ENCODE measurements around the gene ROBO3. TPM values are rescaled to one million over a fixed set of nuclear protein-coding genes. Genes with fewer than 3 reads are reported as not detected.

Gene ROBO3
- total and polyA plus RNA-seq, 2 of the 8 experiments (the other 6 are each of a cell fraction or from before 2014, with no cell fraction given) = 12.1 to 24.6 TPM

- Histone ChIP-seq H4K20me1 (replicated peaks in 1 of 2; ENCODE audit: control insufficient read depth in 1 of 2, insufficient read depth in 2 of 2, low read length in 2 of 2) (no peaks in the 10 kb centered on the region), H2BK5ac (ENCODE audit: low read depth, low read length) (no peak overlapping the region), H4K5ac (ENCODE audit: insufficient read length, low read depth, low read length) (no peak overlapping the region), H3K14ac (ENCODE audit: insufficient read length) (no peak overlapping the region), H2BK20ac (ENCODE audit: low read length) (no peak overlapping the region), H2AK5ac (ENCODE audit: low read depth, low read length) (no peak overlapping the region), H2BK15ac (ENCODE audit: low read length) (no peak overlapping the region), H3K27ac (ENCODE audit: low read depth, low read length) (no peak overlapping the region), H3K4me3 (ENCODE audit: extremely low read depth in 1 of 4, insufficient read depth in 2 of 4, low read depth in 3 of 4, low read length in 4 of 4) (no peak overlapping the region), H2AFZ (ENCODE audit: low read length) (no peak overlapping the region), H3K23ac (ENCODE audit: insufficient read length) (no peak overlapping the region), H2BK120ac (replicated peaks; ENCODE audit: low read depth, low read length) (no peak overlapping the region), H3K79me2 (ENCODE audit: control insufficient read depth in 1 of 2, insufficient read depth in 2 of 2, low read length in 2 of 2) (no peaks in the 10 kb centered on the region), H3K9ac (replicated peaks in 1 of 4; ENCODE audit: extremely low read depth in 1 of 4, low read depth in 3 of 4, low read length in 3 of 4) (no peak overlapping the region), H3K18ac (ENCODE audit: extremely low read depth, low read length) (no peak overlapping the region), H3K9me3 (ENCODE audit: insufficient read depth in 2 of 2, low read depth in 1 of 2, low read length in 1 of 2) (no peaks in the 10 kb centered on the region), H3K4ac (replicated peaks; ENCODE audit: insufficient read length, low read depth, low read length) (no peak overlapping the region), H2BK12ac (ENCODE audit: low read depth, low read length) (no peak overlapping the region), H3K23me2 (ENCODE audit: low read depth, low read length) (no peaks in the 10 kb centered on the region; the same call in 1 of the 2 replicates), H4K8ac (ENCODE audit: extremely low read depth, insufficient read depth, low read length) (no peak overlapping the region), H3K27me3 (replicated peaks in 1 of 4; ENCODE audit: control insufficient read depth in 3 of 4, extremely low read depth in 1 of 4, insufficient read depth in 3 of 4, low read length in 3 of 4) (peaks cover 0 to 3% (median 2%) of the 10 kb centered on the region in 4 experiments; a peak in 3 of 7 replicates), H3K4me1 (replicated peaks in 1 of 4; ENCODE audit: control insufficient read depth in 3 of 4, insufficient read depth in 4 of 4, low read length in 3 of 4) (peaks cover 0 to 2% (median 0%) of the 10 kb centered on the region in 4 experiments; a peak in 2 of 7 replicates), H3K56ac (replicated peaks; ENCODE audit: insufficient read length, low read depth, low read length) (no peak overlapping the region), H4K91ac (replicated peaks; ENCODE audit: insufficient read length, low read length) (no peak overlapping the region), H3K79me1 (ENCODE audit: low read depth, low read length) (no peaks in the 10 kb centered on the region), H3K36me3 (ENCODE audit: control insufficient read depth in 2 of 4, insufficient read depth in 4 of 4, low read length in 3 of 4) (no peaks in the 10 kb centered on the region), H3K4me2 (ENCODE audit: insufficient read depth in 1 of 2, low read depth in 2 of 2, low read length in 2 of 2) (no peak overlapping the region)
- ChIA-PET POLR2A (ENCODE audit: partially characterized antibody) (interaction anchor here (0.8 kb wide), 1 partner anchor 10 kb away, joined by 3 read pairs; no protein-coding TSS in a partner anchor), CTCF (ENCODE audit: partially characterized antibody) (interaction anchor here (0.9 to 2.1 kb wide), 8 partner anchors 8 to 261 kb away, joined by 3 to 7 read pairs (median 4); partner anchors contain the start of gene ROBO4)
- no peak for FAIRE-seq
- DNase-seq (ENCODE audit: low read depth in 1 of 2, low spot score in 2 of 2) = no peak
- TF ChIP-seq CHD1 (IDR thresholded peaks at IDR 0.05; ENCODE audit: low read depth, low read length) (no peak), CBX5 (IDR thresholded peaks at IDR 0.05; ENCODE audit: low read depth, low read length) (no peak), YY1 (IDR thresholded peaks at IDR 0.05; ENCODE audit: low read depth, low read length) (no peak), CTBP2 (IDR thresholded peaks at IDR 0.05; ENCODE audit: borderline replicate concordance, insufficient read depth, insufficient read length, low read length) (no peak)
- 88% methylated on average over 1 of the region's 1 CpG; no CpG with 5 or more reads in 1 of the 2 experiments for WGBS, 2 experiments (ENCODE audit: extremely low coverage in 1 of 2, insufficient coverage in 1 of 2, insufficient read length in 1 of 2, insufficient replicate concordance in 2 of 2, low coverage in 1 of 2, low lambda C conversion rate in 2 of 2, missing lambda C conversion rate in 1 of 2)
Observed at GRCh38 chr11:124884340-124884739, 19.1 kb downstream of the ROBO3 start.

Measured in H1 (cell line).